OCI-LY1 (cell line): ENCODE measurements around the gene DSC2.

ENCODE experiments used
- H2AFZ ChIP-seq: fragments of 200-600 bp; sonication (generic), shearing (Covaris generic); 2 replicates; pipeline ENCODE4 v1.6.0; 2014; ENCODE audit warnings: antibody characterized with exemption, mild to moderate bottlenecking, low read length
- H3F3A ChIP-seq: fragments of 200-600 bp; sonication (generic), shearing (Covaris generic); 2 replicates; pipeline ENCODE4 v1.6.0; 2014; ENCODE audit warnings: mild to moderate bottlenecking, antibody characterized with exemption, low read length, moderate library complexity; ENCODE audit not compliant: insufficient read depth
- H3K27ac ChIP-seq: fragments of 200-600 bp; sonication (generic); 2 replicates; pipeline ENCODE4 v1.5.1; 2014; ENCODE audit warnings: low read length, mixed run types, mild to moderate bottlenecking, low read depth; ENCODE audit not compliant: poor library complexity, severe bottlenecking
- H3K27me3 ChIP-seq: fragments of 200-600 bp; sonication (generic); 2 replicates; pipeline ENCODE4 v1.6.0; 2014; ENCODE audit warnings: antibody characterized with exemption, mild to moderate bottlenecking, low read length, moderate library complexity; ENCODE audit not compliant: insufficient read depth
- H3K36me3 ChIP-seq: fragments of 200-600 bp; sonication (generic); 2 replicates; pipeline ENCODE4 v1.6.1; 2014; ENCODE audit warnings: mild to moderate bottlenecking, antibody characterized with exemption, low read length, moderate library complexity, mixed read lengths; ENCODE audit not compliant: insufficient read depth
- H3K4me1 ChIP-seq: fragments of 200-600 bp; sonication (generic); 2 replicates; pipeline ENCODE4 v1.5.1; 2014; ENCODE audit warnings: mild to moderate bottlenecking, low read length, moderate library complexity; ENCODE audit not compliant: insufficient read depth, severe bottlenecking
- H3K4me2 ChIP-seq: fragments of 200-600 bp; sonication (generic), shearing (Covaris generic); 2 replicates; pipeline ENCODE4 v1.6.1; 2014; ENCODE audit warnings: low read length
- H3K4me3 ChIP-seq: fragments of 200-600 bp; sonication (generic); 2 replicates; pipeline ENCODE4 v1.5.1; 2014; ENCODE audit warnings: low read length, low read depth, mild to moderate bottlenecking, mixed read lengths; ENCODE audit not compliant: poor library complexity, severe bottlenecking
- H3K79me2 ChIP-seq: fragments of 200-600 bp; shearing (Covaris generic); 2 replicates; pipeline ENCODE4 v1.6.1; 2016; ENCODE audit warnings: mixed run types, low read length, mixed read lengths; ENCODE audit not compliant: insufficient read depth
- H3K9ac ChIP-seq: fragments of 200-600 bp; sonication (generic), shearing (Covaris generic); 2 replicates; pipeline ENCODE4 v1.6.1; 2014; ENCODE audit warnings: mild to moderate bottlenecking, low read length, mixed read lengths
- H3K9me2 ChIP-seq: fragments of 200-600 bp; sonication (generic), shearing (Covaris generic); 2 replicates; pipeline ENCODE4 v1.6.1; 2014; ENCODE audit warnings: low read depth, mild to moderate bottlenecking, low read length, mixed read lengths
- H3K9me3 ChIP-seq: fragments of 200-600 bp; shearing (Covaris generic); 2 replicates; pipeline ENCODE4 v1.6.1; 2014; ENCODE audit warnings: low read length, mixed read lengths
- H4K20me1 ChIP-seq: fragments of 200-600 bp; sonication (generic), shearing (Covaris generic); 2 replicates; pipeline ENCODE4 v1.6.0; 2016; ENCODE audit warnings: mild to moderate bottlenecking, low read length; ENCODE audit not compliant: insufficient read depth
- EZH2 ChIP-seq: fragments of 200-600 bp; sonication (generic), shearing (Covaris generic); IDR thresholded peaks from 2 replicates; pipeline ENCODE4 v1.8.0; 2017; ENCODE audit warnings: borderline replicate concordance, mixed run types, mild to moderate bottlenecking, antibody characterized with exemption, low read length, moderate library complexity, mixed read lengths
- TF ChIP-seq, protein P1 (sequence below): fragments of 200-600 bp; sonication (generic), shearing (Covaris generic); IDR thresholded peaks from 2 replicates; pipeline ENCODE4 v1.5.1; 2017; ENCODE audit warnings: mild to moderate bottlenecking, antibody characterized with exemption, low read length, moderate library complexity, mixed read lengths

DSC2 gene

GRCh38 chr18:31042084-31042405, 60.2 kb downstream of the DSC2 start:
- Histone ChIP-seq H3K4me2 (no peak overlapping the region), H3K27ac (no peak overlapping the region)

DNA sequence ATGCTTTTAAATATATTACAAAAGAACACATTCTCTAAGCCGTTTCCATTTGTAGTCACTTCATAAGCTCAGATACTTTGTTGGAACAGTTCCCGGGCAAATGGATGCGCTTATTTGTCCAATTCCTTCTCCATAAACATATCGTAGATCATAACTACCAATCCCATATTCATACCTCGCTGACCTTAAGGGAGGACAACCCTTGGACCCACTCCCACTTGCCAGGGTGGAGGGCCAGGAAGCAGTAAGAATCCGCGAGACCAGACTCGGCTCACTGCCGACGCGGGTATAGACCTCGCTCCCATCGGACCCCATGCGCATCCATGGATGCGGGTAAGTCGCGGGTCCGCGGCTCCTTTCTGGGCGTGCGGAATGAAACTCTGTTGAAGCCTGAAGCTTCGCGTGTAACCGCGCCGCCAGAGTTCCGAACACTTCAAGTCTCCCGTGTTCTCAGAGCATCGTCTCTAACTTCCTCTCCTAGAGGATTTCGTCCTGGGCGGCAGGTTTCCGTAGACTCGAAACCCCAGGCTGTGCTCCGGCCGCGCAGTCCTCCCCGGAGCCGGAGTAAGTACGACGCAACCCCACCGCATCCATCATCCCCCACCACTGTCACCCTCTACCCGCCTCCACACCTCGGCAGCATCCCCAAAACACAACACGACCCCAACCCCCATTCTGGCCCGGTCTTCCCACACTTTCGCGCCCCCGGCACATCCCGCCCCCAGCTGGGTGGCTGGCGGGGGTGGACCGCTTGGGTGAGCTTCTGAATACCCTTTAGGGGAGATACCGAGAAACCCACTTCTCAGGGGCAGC, 60.7 kb downstream of the DSC2 start:
- Histone ChIP-seq H3K9me3 (no peaks in the 10 kb centered on the region), H3K27ac (no peak overlapping the region), H3K79me2 (no peaks in the 10 kb centered on the region), H3K27me3 (no peaks in the 10 kb centered on the region), H3F3A (no peaks in the 10 kb centered on the region), H3K36me3 (no peaks in the 10 kb centered on the region), H3K4me2 (no peak overlapping the region), H3K9ac (no peak overlapping the region), H4K20me1 (no peaks in the 10 kb centered on the region), H3K9me2 (no peaks in the 10 kb centered on the region), H3K4me3 (no peak overlapping the region), H2AFZ (no peak overlapping the region), H3K4me1 (no peaks in the 10 kb centered on the region)
- TF ChIP-seq, protein P1, sequence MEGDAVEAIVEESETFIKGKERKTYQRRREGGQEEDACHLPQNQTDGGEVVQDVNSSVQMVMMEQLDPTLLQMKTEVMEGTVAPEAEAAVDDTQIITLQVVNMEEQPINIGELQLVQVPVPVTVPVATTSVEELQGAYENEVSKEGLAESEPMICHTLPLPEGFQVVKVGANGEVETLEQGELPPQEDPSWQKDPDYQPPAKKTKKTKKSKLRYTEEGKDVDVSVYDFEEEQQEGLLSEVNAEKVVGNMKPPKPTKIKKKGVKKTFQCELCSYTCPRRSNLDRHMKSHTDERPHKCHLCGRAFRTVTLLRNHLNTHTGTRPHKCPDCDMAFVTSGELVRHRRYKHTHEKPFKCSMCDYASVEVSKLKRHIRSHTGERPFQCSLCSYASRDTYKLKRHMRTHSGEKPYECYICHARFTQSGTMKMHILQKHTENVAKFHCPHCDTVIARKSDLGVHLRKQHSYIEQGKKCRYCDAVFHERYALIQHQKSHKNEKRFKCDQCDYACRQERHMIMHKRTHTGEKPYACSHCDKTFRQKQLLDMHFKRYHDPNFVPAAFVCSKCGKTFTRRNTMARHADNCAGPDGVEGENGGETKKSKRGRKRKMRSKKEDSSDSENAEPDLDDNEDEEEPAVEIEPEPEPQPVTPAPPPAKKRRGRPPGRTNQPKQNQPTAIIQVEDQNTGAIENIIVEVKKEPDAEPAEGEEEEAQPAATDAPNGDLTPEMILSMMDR, result no peak
- no peak for TF ChIP-seq EZH2

More at GRCh38 chr18:31042084-31042405, 60.2 kb downstream of the DSC2 start:
- no peaks in the 10 kb centered on the region for H3K36me3 ChIP-seq
- H3F3A ChIP-seq, result no peaks in the 10 kb centered on the region
- H2AFZ ChIP-seq, result no peak overlapping the region
- H3K9me3 ChIP-seq, result no peaks in the 10 kb centered on the region
- no peaks in the 10 kb centered on the region for H3K4me1 ChIP-seq
- no peak overlapping the region for H3K9ac ChIP-seq
- no peak for TF ChIP-seq EZH2
- TF ChIP-seq, protein P1, result no peak
- H3K27me3 ChIP-seq, result no peaks in the 10 kb centered on the region
- H3K79me2 ChIP-seq, result no peaks in the 10 kb centered on the region
- no peak overlapping the region for H3K4me3 ChIP-seq
- no peaks in the 10 kb centered on the region for H4K20me1 ChIP-seq
- no peaks in the 10 kb centered on the region for H3K9me2 ChIP-seq

DNA sequence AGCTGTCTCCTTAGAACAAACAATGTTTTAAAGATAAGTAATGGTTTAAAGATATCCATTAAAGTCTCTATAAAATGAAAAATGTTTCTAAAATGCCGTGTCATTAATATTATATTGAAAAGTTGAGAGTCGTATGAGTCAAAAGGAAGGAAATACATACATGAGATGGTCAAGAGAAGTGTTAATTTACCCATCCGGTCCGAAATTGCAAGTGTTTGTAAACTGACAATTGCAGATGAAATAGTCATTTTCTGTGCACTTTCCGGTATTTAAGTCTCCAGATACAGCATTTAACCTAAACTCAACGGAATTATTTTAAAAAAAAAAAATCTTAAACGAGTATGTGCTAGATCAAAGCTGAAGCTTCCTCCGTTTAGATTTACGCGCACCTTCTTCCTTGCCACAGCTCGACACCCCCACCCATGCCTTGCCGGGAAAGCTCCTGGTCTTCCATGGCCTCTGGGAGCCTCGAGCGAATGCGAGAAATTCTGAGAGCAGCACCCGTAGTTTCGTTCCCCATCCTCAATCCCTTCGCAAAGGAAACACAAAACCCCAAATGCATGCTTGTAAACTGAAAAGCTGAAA, 61.4 kb downstream of the DSC2 start:
- no peaks in the 10 kb centered on the region for H3K36me3 ChIP-seq
- no peaks in the 10 kb centered on the region for H3K27me3 ChIP-seq
- H3K79me2 ChIP-seq, result no peaks in the 10 kb centered on the region
- no peaks in the 10 kb centered on the region for H3K4me1 ChIP-seq
- no peak overlapping the region for H3K4me3 ChIP-seq
- H3K9me2 ChIP-seq, result no peaks in the 10 kb centered on the region
- H3K9ac ChIP-seq, result no peak overlapping the region
- TF ChIP-seq, protein P1, result no peak
- TF ChIP-seq EZH2, result no peak
- H4K20me1 ChIP-seq, result no peaks in the 10 kb centered on the region
- H3K27ac ChIP-seq, result no peak overlapping the region
- H3K9me3 ChIP-seq, result no peaks in the 10 kb centered on the region
- H3F3A ChIP-seq, result no peaks in the 10 kb centered on the region
- no peak overlapping the region for H3K4me2 ChIP-seq
- H2AFZ ChIP-seq, result no peak overlapping the region
